Fibroblast of lung (primary cell): ENCODE data around the gene CHCHD6.

Experiments used
- EZH2 ChIP-seq: IDR thresholded peaks from 2 replicates; pipeline ENCODE4 v1.5.1; 2012; ENCODE audit warnings: low read length, control low read depth, mild to moderate bottlenecking; ENCODE audit errors: missing control alignments
- TF ChIP-seq, protein P1 (sequence below), 2 donors: IDR thresholded peaks in 1 of 2; conservative IDR thresholded peaks in 1 of 2; 1 replicate in 1 of 2; 2 replicates in 1 of 2; pipeline ENCODE4 v1.5.1; 2011 to 2012; ENCODE audit warnings: low read length in 2 of 2, control low read depth in 1 of 2, inconsistent platforms in 1 of 2, low read depth in 1 of 2, mild to moderate bottlenecking in 1 of 2

DNA sequence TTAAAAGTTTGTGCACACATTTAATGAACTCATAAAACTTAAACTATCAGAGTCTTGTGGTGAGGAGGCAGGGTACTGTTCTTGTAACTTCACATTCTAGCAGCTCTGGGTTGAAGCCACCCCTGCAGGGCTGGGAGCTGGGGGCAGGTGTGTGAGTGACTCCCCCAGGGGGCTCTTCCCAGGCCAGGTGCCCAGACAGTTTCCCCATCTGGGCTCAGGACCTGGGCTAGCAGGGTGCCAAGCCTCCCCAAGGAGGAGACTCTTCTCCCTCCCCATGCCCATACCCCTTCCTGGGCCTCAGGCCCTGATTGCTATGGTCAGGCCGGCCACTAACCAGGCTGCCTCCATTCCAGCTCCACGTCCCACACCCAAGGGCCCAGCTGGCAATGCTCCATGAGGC, 22.0 kb upstream of the CHCHD6 start:
- TF ChIP-seq, protein P1, sequence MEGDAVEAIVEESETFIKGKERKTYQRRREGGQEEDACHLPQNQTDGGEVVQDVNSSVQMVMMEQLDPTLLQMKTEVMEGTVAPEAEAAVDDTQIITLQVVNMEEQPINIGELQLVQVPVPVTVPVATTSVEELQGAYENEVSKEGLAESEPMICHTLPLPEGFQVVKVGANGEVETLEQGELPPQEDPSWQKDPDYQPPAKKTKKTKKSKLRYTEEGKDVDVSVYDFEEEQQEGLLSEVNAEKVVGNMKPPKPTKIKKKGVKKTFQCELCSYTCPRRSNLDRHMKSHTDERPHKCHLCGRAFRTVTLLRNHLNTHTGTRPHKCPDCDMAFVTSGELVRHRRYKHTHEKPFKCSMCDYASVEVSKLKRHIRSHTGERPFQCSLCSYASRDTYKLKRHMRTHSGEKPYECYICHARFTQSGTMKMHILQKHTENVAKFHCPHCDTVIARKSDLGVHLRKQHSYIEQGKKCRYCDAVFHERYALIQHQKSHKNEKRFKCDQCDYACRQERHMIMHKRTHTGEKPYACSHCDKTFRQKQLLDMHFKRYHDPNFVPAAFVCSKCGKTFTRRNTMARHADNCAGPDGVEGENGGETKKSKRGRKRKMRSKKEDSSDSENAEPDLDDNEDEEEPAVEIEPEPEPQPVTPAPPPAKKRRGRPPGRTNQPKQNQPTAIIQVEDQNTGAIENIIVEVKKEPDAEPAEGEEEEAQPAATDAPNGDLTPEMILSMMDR (conservative IDR thresholded peaks at IDR 0.05 in 1 of 2, IDR thresholded peaks at IDR 0.05 in 1 of 2; ENCODE audit: low read depth in 1 of 2, low read length in 2 of 2), result no peak
- no peak for TF ChIP-seq EZH2
